HEK293 (cell line): Measurements from ENCODE around the gene GALNT9.
"Not testable (repeated sequence)": the region's sequence is repeated elsewhere in the genome, so short reads cannot be mapped to it uniquely, and the experiment has no call there.

Experiments
- CTCF ChIA-PET: fragments of 350-600 bp; formaldehyde crosslinking; extraction: SDS; loops from one replicate; lab custom pipeline; 2021; ENCODE audit warnings: antibody characterized with exemption; lab: Yijun Ruan, JAX
- POLR2A ChIA-PET: fragments of 300-600 bp; formaldehyde crosslinking; extraction: SDS; loops from one replicate; lab custom pipeline; 2020; ENCODE audit warnings: antibody characterized with exemption, inconsistent platforms; lab: Yijun Ruan, JAX
- H3K27ac ChIP-seq: fragments of 200-500 bp; sonication (Bioruptor generic); 2 replicates; pipeline ENCODE4 v1.5.1; 2014; ENCODE audit warnings: low read depth, low read length, control low read depth, inconsistent platforms; ENCODE audit errors: extremely low read depth
- H3K36me3 ChIP-seq, 2 experiments: fragments of 200-500 bp in 1 of 2; sonication (Bioruptor generic) in 1 of 2; 1 replicate in 1 of 2; 2 replicates in 1 of 2; pipeline ENCODE4 v1.5.1; 2014 to 2017; ENCODE audit warnings: inconsistent platforms in 2 of 2, low read length in 2 of 2; ENCODE audit not compliant: control insufficient read depth in 2 of 2, insufficient read depth in 1 of 2
- H3K4me1 ChIP-seq: fragments of 200-500 bp; sonication (Bioruptor generic); 2 replicates; pipeline ENCODE4 v1.5.1; 2014; ENCODE audit warnings: mild to moderate bottlenecking, low read length, inconsistent platforms; ENCODE audit not compliant: control insufficient read depth, insufficient read depth
- H3K4me3 ChIP-seq: 2 replicates; pipeline ENCODE4 v1.5.1; 2011; ENCODE audit warnings: low read depth, mild to moderate bottlenecking, control low read depth, low read length, moderate library complexity
- H3K9me3 ChIP-seq: fragments of 200-500 bp; sonication (Bioruptor generic); 2 replicates; pipeline ENCODE4 v1.5.1; 2014; ENCODE audit warnings: low read depth, low read length, inconsistent platforms; ENCODE audit not compliant: control insufficient read depth, insufficient read depth
- FEZF1 ChIP-seq: fragments of 450-650 bp; formaldehyde crosslinking; IDR thresholded peaks from 2 replicates; pipeline ENCODE4 v1.5.1; 2016; ENCODE audit warnings: missing biosample characterization, missing genetic modification characterization
- KLF16 ChIP-seq: fragments of 450-650 bp; formaldehyde crosslinking; IDR thresholded peaks from 2 replicates; pipeline ENCODE4 v1.5.1; 2017; ENCODE audit warnings: missing biosample characterization, missing genetic modification characterization
- ZBTB1 ChIP-seq: fragments of 450-650 bp; formaldehyde crosslinking; IDR thresholded peaks from 2 replicates; pipeline ENCODE4 v1.5.1; 2016; ENCODE audit warnings: missing biosample characterization, missing genetic modification characterization
- ZBTB20 ChIP-seq: fragments of 450-650 bp; formaldehyde crosslinking; IDR thresholded peaks from 2 replicates; pipeline ENCODE4 v1.5.1; 2016; ENCODE audit warnings: missing biosample characterization, missing genetic modification characterization
- ZBTB8A ChIP-seq: fragments of 450-650 bp; formaldehyde crosslinking; IDR thresholded peaks from 2 replicates; pipeline ENCODE4 v1.5.1; 2016; ENCODE audit warnings: missing biosample characterization, missing genetic modification characterization
- ZFP41 ChIP-seq: fragments of 450-650 bp; formaldehyde crosslinking; IDR thresholded peaks from 2 replicates; pipeline ENCODE4 v1.5.1; 2016; ENCODE audit warnings: missing biosample characterization, missing genetic modification characterization, borderline replicate concordance
- ZNF146 ChIP-seq: fragments of 450-650 bp; formaldehyde crosslinking; IDR thresholded peaks from 2 replicates; pipeline ENCODE4 v1.5.1; 2016; ENCODE audit warnings: missing biosample characterization, missing genetic modification characterization
- ZNF157 ChIP-seq: fragments of 450-650 bp; formaldehyde crosslinking; IDR thresholded peaks from 2 replicates; pipeline ENCODE4 v1.5.1; 2016; ENCODE audit warnings: missing biosample characterization, missing genetic modification characterization
- ZNF248 ChIP-seq: fragments of 450-650 bp; formaldehyde crosslinking; IDR thresholded peaks from 2 replicates; pipeline ENCODE4 v1.5.1; 2017; ENCODE audit warnings: missing biosample characterization, missing genetic modification characterization
- ZNF302 ChIP-seq: fragments of 450-650 bp; formaldehyde crosslinking; IDR thresholded peaks from 2 replicates; pipeline ENCODE4 v1.5.1; 2016; ENCODE audit warnings: missing biosample characterization, missing genetic modification characterization, low read depth
- ZNF416 ChIP-seq: fragments of 450-650 bp; formaldehyde crosslinking; IDR thresholded peaks from 2 replicates; pipeline ENCODE4 v1.5.1; 2016; ENCODE audit warnings: missing biosample characterization, missing genetic modification characterization
- ZNF433 ChIP-seq: fragments of 450-650 bp; formaldehyde crosslinking; IDR thresholded peaks from 2 replicates; pipeline ENCODE4 v1.5.1; 2016; ENCODE audit warnings: missing biosample characterization, missing genetic modification characterization, low read depth
- ZNF530 ChIP-seq: fragments of 450-650 bp; formaldehyde crosslinking; IDR thresholded peaks from 2 replicates; pipeline ENCODE4 v1.5.1; 2016; ENCODE audit warnings: low read depth, missing biosample characterization, missing genetic modification characterization
- ZNF610 ChIP-seq: fragments of 450-650 bp; formaldehyde crosslinking; IDR thresholded peaks from 2 replicates; pipeline ENCODE4 v1.5.1; 2016; ENCODE audit warnings: missing biosample characterization, missing genetic modification characterization, borderline replicate concordance
- ZNF621 ChIP-seq: fragments of 450-650 bp; formaldehyde crosslinking; IDR thresholded peaks from 2 replicates; pipeline ENCODE4 v1.5.1; 2017; ENCODE audit warnings: missing biosample characterization, missing genetic modification characterization
- ZNF677 ChIP-seq: fragments of 450-650 bp; IDR thresholded peaks from 2 replicates; pipeline ENCODE4 v1.5.0; 2018; ENCODE audit warnings: missing biosample characterization, mild to moderate bottlenecking, missing genetic modification characterization, moderate library complexity
- ZNF747 ChIP-seq: fragments of 450-650 bp; formaldehyde crosslinking; IDR thresholded peaks from 2 replicates; pipeline ENCODE4 v1.5.1; 2016; ENCODE audit warnings: missing biosample characterization, missing genetic modification characterization
- ZNF768 ChIP-seq: fragments of 450-650 bp; formaldehyde crosslinking; IDR thresholded peaks from 2 replicates; pipeline ENCODE4 v1.5.1; 2018; ENCODE audit warnings: missing biosample characterization, mild to moderate bottlenecking, missing genetic modification characterization
- ZNF830 ChIP-seq: fragments of 450-650 bp; IDR thresholded peaks from 2 replicates; pipeline ENCODE4 v1.5.0; 2018; ENCODE audit warnings: missing biosample characterization, missing genetic modification characterization, low read depth, mild to moderate bottlenecking, moderate library complexity
- TF ChIP-seq, protein P1 (sequence below): fragments of 450-650 bp; formaldehyde crosslinking; IDR thresholded peaks from 2 replicates; pipeline ENCODE4 v1.5.1; 2016; ENCODE audit warnings: missing biosample characterization, missing genetic modification characterization
- TF ChIP-seq, protein P2 (sequence below): fragments of 450-650 bp; formaldehyde crosslinking; IDR thresholded peaks from 2 replicates; pipeline ENCODE4 v1.5.1; 2016; ENCODE audit warnings: missing biosample characterization, missing genetic modification characterization
- TF ChIP-seq, protein P3 (sequence below): fragments of 450-650 bp; formaldehyde crosslinking; IDR thresholded peaks from 2 replicates; pipeline ENCODE4 v1.5.1; 2017; ENCODE audit warnings: missing biosample characterization, mild to moderate bottlenecking, missing genetic modification characterization, moderate library complexity
- TF ChIP-seq, protein P4 (sequence below): fragments of 450-650 bp; formaldehyde crosslinking; IDR thresholded peaks from 2 replicates; pipeline ENCODE4 v1.5.1; 2016; ENCODE audit warnings: missing biosample characterization, missing genetic modification characterization, borderline replicate concordance

Gene GALNT9

DNA sequence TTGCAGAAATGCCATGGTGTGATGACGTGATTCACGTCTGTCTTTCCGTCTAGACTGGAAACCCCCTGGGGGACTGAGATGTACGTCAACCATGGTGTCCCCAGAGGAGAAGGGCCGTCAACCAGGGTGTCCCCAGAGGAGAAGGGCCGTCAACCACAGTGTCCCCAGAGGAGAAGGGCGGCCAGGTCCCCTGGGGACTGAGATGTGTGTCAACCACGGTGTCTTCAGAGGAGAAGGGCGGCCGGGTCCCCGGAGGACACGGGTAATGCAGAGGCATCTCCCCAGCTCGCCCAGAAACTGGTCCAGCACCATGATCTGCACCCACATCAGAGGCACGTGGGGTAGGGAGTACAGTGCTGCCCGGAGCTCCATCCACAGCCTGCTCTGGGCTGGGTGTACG lies 30.6 kb upstream of the GALNT9 start:
- no peaks in the 10 kb centered on the region for H3K36me3 ChIP-seq
- CTCF ChIA-PET, result no interaction called here
- no peaks in the 10 kb centered on the region for H3K9me3 ChIP-seq
- H3K4me3 ChIP-seq, result no peak overlapping the region
- H3K27ac ChIP-seq, result no peak overlapping the region
- TF ChIP-seq, protein P1, sequence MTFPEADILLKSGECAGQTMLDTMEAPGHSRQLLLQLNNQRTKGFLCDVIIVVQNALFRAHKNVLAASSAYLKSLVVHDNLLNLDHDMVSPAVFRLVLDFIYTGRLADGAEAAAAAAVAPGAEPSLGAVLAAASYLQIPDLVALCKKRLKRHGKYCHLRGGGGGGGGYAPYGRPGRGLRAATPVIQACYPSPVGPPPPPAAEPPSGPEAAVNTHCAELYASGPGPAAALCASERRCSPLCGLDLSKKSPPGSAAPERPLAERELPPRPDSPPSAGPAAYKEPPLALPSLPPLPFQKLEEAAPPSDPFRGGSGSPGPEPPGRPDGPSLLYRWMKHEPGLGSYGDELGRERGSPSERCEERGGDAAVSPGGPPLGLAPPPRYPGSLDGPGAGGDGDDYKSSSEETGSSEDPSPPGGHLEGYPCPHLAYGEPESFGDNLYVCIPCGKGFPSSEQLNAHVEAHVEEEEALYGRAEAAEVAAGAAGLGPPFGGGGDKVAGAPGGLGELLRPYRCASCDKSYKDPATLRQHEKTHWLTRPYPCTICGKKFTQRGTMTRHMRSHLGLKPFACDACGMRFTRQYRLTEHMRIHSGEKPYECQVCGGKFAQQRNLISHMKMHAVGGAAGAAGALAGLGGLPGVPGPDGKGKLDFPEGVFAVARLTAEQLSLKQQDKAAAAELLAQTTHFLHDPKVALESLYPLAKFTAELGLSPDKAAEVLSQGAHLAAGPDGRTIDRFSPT (tag by site-specific recombination), result no peak
- TF ChIP-seq ZNF747 (tag by site-specific recombination) (no peak), ZNF433 (tag by site-specific recombination) (no peak), ZNF621 (tag by site-specific recombination) (no peak), ZNF677 (tag by site-specific recombination) (no peak), ZFP41 (tag by site-specific recombination) (no peak)
- TF ChIP-seq, protein P2, sequence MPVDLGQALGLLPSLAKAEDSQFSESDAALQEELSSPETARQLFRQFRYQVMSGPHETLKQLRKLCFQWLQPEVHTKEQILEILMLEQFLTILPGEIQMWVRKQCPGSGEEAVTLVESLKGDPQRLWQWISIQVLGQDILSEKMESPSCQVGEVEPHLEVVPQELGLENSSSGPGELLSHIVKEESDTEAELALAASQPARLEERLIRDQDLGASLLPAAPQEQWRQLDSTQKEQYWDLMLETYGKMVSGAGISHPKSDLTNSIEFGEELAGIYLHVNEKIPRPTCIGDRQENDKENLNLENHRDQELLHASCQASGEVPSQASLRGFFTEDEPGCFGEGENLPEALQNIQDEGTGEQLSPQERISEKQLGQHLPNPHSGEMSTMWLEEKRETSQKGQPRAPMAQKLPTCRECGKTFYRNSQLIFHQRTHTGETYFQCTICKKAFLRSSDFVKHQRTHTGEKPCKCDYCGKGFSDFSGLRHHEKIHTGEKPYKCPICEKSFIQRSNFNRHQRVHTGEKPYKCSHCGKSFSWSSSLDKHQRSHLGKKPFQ (tag by site-specific recombination), result no peak
- POLR2A ChIA-PET, result no interaction called here
- H3K4me1 ChIP-seq, result no peaks in the 10 kb centered on the region

DNA sequence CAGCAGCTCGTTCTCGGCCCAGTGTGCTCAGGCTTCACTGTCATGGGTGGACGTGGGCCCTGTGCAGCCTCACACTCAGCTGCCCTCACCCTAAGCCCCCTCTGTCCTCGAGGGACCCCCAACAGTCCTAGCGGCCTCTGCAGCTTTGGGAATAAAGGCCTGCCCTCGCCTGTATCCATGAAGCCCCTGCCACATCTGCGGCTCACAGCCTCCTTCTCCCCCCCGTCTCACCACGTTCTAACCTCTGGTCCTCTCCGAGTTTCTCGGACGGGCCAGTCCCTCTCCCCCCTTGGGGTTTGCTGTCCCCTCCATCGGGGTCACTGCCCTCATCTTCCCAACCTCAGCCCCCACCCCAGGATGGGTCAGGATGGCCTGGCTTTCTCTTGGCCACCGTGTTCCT lies 30.2 kb upstream of the GALNT9 start:
- no peak overlapping the region for H3K4me3 ChIP-seq
- no peaks in the 10 kb centered on the region for H3K36me3 ChIP-seq
- H3K4me1 ChIP-seq, result no peaks in the 10 kb centered on the region
- ChIA-PET POLR2A (no interaction called here), CTCF (no interaction called here)
- TF ChIP-seq ZNF146 (tag by site-specific recombination) (no peak), ZBTB1 (no peak), ZNF830 (tag by site-specific recombination) (no peak), ZNF157 (tag by site-specific recombination) (no peak), ZNF610 (tag by site-specific recombination) (no peak), FEZF1 (no peak), ZNF530 (no peak), KLF16 (tag by site-specific recombination) (no peak), ZNF768 (no peak), ZNF248 (tag by site-specific recombination) (no peak), ZBTB20 (no peak), ZNF416 (no peak), ZNF302 (tag by site-specific recombination) (no peak), ZBTB8A (no peak)
- TF ChIP-seq, protein P3, sequence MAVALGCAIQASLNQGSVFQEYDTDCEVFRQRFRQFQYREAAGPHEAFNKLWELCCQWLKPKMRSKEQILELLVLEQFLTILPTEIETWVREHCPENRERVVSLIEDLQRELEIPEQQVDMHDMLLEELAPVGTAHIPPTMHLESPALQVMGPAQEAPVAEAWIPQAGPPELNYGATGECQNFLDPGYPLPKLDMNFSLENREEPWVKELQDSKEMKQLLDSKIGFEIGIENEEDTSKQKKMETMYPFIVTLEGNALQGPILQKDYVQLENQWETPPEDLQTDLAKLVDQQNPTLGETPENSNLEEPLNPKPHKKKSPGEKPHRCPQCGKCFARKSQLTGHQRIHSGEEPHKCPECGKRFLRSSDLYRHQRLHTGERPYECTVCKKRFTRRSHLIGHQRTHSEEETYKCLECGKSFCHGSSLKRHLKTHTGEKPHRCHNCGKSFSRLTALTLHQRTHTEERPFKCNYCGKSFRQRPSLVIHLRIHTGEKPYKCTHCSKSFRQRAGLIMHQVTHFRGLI (tag by site-specific recombination), result no peak
- TF ChIP-seq, protein P4, sequence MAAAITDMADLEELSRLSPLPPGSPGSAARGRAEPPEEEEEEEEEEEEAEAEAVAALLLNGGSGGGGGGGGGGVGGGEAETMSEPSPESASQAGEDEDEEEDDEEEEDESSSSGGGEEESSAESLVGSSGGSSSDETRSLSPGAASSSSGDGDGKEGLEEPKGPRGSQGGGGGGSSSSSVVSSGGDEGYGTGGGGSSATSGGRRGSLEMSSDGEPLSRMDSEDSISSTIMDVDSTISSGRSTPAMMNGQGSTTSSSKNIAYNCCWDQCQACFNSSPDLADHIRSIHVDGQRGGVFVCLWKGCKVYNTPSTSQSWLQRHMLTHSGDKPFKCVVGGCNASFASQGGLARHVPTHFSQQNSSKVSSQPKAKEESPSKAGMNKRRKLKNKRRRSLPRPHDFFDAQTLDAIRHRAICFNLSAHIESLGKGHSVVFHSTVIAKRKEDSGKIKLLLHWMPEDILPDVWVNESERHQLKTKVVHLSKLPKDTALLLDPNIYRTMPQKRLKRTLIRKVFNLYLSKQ (tag by site-specific recombination), result no peak
- no peak overlapping the region for H3K27ac ChIP-seq
- H3K9me3 ChIP-seq, result no peaks in the 10 kb centered on the region

DNA sequence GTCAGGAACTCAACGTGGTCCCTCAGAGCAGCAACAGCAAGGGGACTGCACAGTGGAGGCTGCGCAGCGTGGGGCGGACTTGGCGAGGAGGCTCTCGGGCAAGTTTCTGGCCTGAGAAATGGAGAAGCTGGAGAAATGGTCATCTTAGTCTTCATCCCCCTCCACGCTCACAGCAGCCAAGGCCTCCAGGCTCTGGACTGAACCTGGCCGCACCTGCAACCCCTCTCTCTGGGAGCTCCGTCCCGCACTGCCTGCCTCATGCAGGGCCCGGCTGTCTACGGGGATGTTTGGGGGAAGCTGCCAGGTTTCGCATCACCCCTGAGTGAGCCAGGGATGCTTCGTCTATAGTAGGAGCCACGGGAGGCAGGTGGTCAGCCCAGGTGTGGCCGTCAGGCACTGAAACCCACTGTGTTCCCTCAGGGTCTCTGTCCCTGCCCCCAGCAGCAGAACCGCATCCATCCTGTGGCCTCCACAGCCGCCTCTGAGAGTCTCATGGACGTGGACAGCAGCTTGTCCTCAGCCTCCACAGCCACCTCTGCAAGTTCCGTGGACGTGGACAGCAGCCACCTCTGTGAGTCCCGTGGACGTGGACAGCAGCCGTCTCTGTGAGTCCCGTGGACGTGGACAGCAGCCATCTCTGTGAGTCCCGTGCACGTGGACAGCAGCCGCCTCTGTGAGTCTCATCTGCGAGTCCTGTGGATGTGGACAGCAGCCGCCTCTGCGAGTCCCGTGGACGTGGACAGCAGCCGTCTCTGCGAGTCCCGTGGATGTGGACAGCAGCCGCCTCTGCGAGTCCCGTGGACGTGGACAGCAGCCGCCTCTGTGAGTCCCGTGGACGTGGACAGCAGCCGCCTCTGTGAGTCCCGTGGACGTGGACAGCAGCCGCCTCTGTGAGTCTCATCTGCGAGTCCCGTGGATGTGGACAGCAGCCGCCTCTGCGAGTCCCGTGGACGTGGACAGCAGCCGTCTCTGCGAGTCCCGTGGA lies 29.1 kb upstream of the GALNT9 start:
- H3K27ac ChIP-seq, H3K36me3 ChIP-seq, H3K4me3 ChIP-seq, H3K4me1 ChIP-seq, CTCF ChIA-PET, POLR2A ChIA-PET, H3K9me3 ChIP-seq: not testable (repeated sequence)
